ENCODE data around the gene ODF2. TPM values are rescaled to one million over a fixed set of nuclear protein-coding genes. Genes with fewer than 3 reads are reported as not detected.

ODF2 gene
- total and polyA plus RNA-seq, 7 experiments from 2014 or later = 15.7 to 52.8 (median 29.0) TPM

GRCh38 chr9:128546504-128546903, 90.7 kb downstream of the ODF2 start:
- no peak overlapping the region for H3K4me3 Mint-ChIP-seq
- H3K4me1 ChIP-seq (ENCODE audit: control insufficient read depth in 2 of 2, insufficient read depth in 2 of 2, low read length in 2 of 2) = peaks cover 10% of the 10 kb centered on the region in 2 donors
- ATAC-seq (no peak), DNase-seq (no peak)
- H3K4me3 ChIP-seq (ENCODE audit: low read length) = no peak overlapping the region
- peaks cover 2 to 29% (median 21%) of the 10 kb centered on the region in 7 donors for H3K4me1 Mint-ChIP-seq
- no peak overlapping the region for H3K27ac ChIP-seq (ENCODE audit: low read depth, low read length)
- intact Hi-C loops (cut with micrococcal nuclease) = loop anchor here in 1 of 2 donors (5.0 kb wide), 1 partner anchor 566 kb away; the partner anchor contains the start of genes CRAT and PTPA
- H3K27me3 ChIP-seq (ENCODE audit: control insufficient read depth in 2 of 2, insufficient read depth in 2 of 2, low read length in 2 of 2) = no peaks in the 10 kb centered on the region
- ChIA-PET CTCF (no interaction called here), POLR2A (interaction anchor here (0.9 kb wide), 1 partner anchor 45 kb away, joined by 4 read pairs; no protein-coding TSS in a partner anchor)
- peaks cover 0 to 10% (median 5%) of the 10 kb centered on the region in 3 experiments for H3K36me3 ChIP-seq (ENCODE audit: control insufficient read depth in 2 of 3, insufficient read depth in 3 of 3, low read length in 3 of 3)
- H3K36me3 Mint-ChIP-seq = peaks cover 0 to 9% (median 8%) of the 10 kb centered on the region in 5 donors
- no peaks in the 10 kb centered on the region for H3K9me3 Mint-ChIP-seq
- H3K27ac Mint-ChIP-seq = no peak overlapping the region
- no peaks in the 10 kb centered on the region for H3K27me3 Mint-ChIP-seq
- no peaks in the 10 kb centered on the region for H3K9me3 ChIP-seq (ENCODE audit: control insufficient read depth in 2 of 3, low read length in 3 of 3)

- POLR2A ChIA-PET = no interaction called here
Observed at GRCh38 chr9:128548876-128549275, 93.1 kb downstream of the ODF2 start.

GRCh38 chr9:128550226-128550625, 94.4 kb downstream of the ODF2 start:
- Mint-ChIP-seq H3K9me3 (no peaks in the 10 kb centered on the region), H3K36me3 (no peaks in the 10 kb centered on the region), H3K27me3 (no peaks in the 10 kb centered on the region), H3K4me1 (peaks cover 7 to 34% (median 26%) of the 10 kb centered on the region in 7 donors), H3K4me3 (peak overlapping the region in 8 of 10 donors; percentile 39 to 94 (median 62)), H3K27ac (peak overlapping the region; percentile 45 to 98 (median 97))
- intact Hi-C loops (cut with micrococcal nuclease) = loop anchor here (5.0 kb wide), 5 partner anchors 37 to 352 kb away; partner anchors contain the start of genes COQ4 (in 1 of the 2), SET (in 1 of the 2) and TRUB2 (in 1 of the 2)
- ATAC-seq = no peak
- no peaks in the 10 kb centered on the region for H3K36me3 ChIP-seq (ENCODE audit: control insufficient read depth in 2 of 3, insufficient read depth in 3 of 3, low read length in 3 of 3)
- peak overlapping the region; percentile 94 for H3K27ac ChIP-seq (ENCODE audit: low read depth, low read length)
- no peaks in the 10 kb centered on the region for H3K9me3 ChIP-seq (ENCODE audit: control insufficient read depth in 2 of 3, low read length in 3 of 3)
- ChIA-PET CTCF (interaction anchor here (0.8 kb wide), 1 partner anchor 9 kb away, joined by 3 read pairs; no protein-coding TSS in a partner anchor), POLR2A (interaction anchor here (0.6 to 5.3 kb wide), 15 partner anchors 9 to 300 kb away, joined by 3 to 53 read pairs (median 4); partner anchors contain the start of genes GLE1 and URM1)
- H3K27me3 ChIP-seq (ENCODE audit: control insufficient read depth in 2 of 2, insufficient read depth in 2 of 2, low read length in 2 of 2) = no peaks in the 10 kb centered on the region
- peak in 2 of 9 donors; percentile 2 to 61 for DNase-seq
- H3K4me3 ChIP-seq (ENCODE audit: low read length) = no peak overlapping the region
- peaks cover 26 to 28% of the 10 kb centered on the region in 2 donors for H3K4me1 ChIP-seq (ENCODE audit: control insufficient read depth in 2 of 2, insufficient read depth in 2 of 2, low read length in 2 of 2)

More at GRCh38 chr9:128548876-128549275, 93.1 kb downstream of the ODF2 start:
- Histone ChIP-seq H3K4me3 (ENCODE audit: low read length) (no peak overlapping the region), H3K27me3 (ENCODE audit: control insufficient read depth in 2 of 2, insufficient read depth in 2 of 2, low read length in 2 of 2) (no peaks in the 10 kb centered on the region), H3K27ac (ENCODE audit: low read depth, low read length) (no peak overlapping the region), H3K9me3 (ENCODE audit: control insufficient read depth in 2 of 3, low read length in 3 of 3) (no peaks in the 10 kb centered on the region), H3K36me3 (ENCODE audit: control insufficient read depth in 2 of 3, insufficient read depth in 3 of 3, low read length in 3 of 3) (no peaks in the 10 kb centered on the region), H3K4me1 (ENCODE audit: control insufficient read depth in 2 of 2, insufficient read depth in 2 of 2, low read length in 2 of 2) (peaks cover 14 to 15% of the 10 kb centered on the region in 2 donors)
- H3K36me3 Mint-ChIP-seq = peaks cover 0 to 1% (median 0%) of the 10 kb centered on the region in 5 donors
- CTCF ChIA-PET = no interaction called here
- intact Hi-C loops (cut with micrococcal nuclease) = loop anchor here in 1 of 2 donors (5.0 kb wide), 1 partner anchor 563 kb away; the partner anchor contains the start of genes CRAT and PTPA
- H3K9me3 Mint-ChIP-seq = no peaks in the 10 kb centered on the region
- peaks cover 7 to 34% (median 26%) of the 10 kb centered on the region in 7 donors for H3K4me1 Mint-ChIP-seq
- peak overlapping the region in 2 of 9 donors; percentile 40 to 82 for H3K27ac Mint-ChIP-seq
- H3K4me3 Mint-ChIP-seq = no peak overlapping the region
- DNase-seq = no peak
- H3K27me3 Mint-ChIP-seq = no peaks in the 10 kb centered on the region
- ATAC-seq = no peak

Other genes starting within 250 kb of the ODF2 start
- gene GOLGA2, start 180.0 kb upstream of the ODF2 start, total RNA-seq = 10 to 100 TPM; 56.5 to 76.6 (median 70.6) TPM
- 1 to 10 TPM; 6.0 to 7.4 TPM for gene GOLGA2, start 180.0 kb upstream of the ODF2 start, polyA plus RNA-seq
- gene SWI5, start 179.7 kb upstream of the ODF2 start, total RNA-seq = 10 to 100 TPM in 2 of 5 experiments, 1 to 10 TPM in 3; 8.7 to 17.4 (median 9.8) TPM
- 10 to 100 TPM; 34.6 to 36.6 TPM for gene SWI5, start 179.7 kb upstream of the ODF2 start, polyA plus RNA-seq
- 10 to 100 TPM; 11.5 to 27.2 (median 21.6) TPM for gene TRUB2, start 133.6 kb upstream of the ODF2 start, total RNA-seq
- 10 to 100 TPM; 19.8 to 26.3 TPM for gene TRUB2, start 133.6 kb upstream of the ODF2 start, polyA plus RNA-seq
- 10 to 100 TPM; 32.9 to 47.2 (median 42.4) TPM for gene COQ4, start 133.2 kb upstream of the ODF2 start, total RNA-seq
- gene COQ4, start 133.2 kb upstream of the ODF2 start, polyA plus RNA-seq = 10 to 100 TPM; 29.6 to 30.3 TPM
- 10 to 100 TPM in 4 of 5 experiments, 1 to 10 TPM in 1; 6.4 to 20.1 (median 12.1) TPM for gene SLC27A4, start 115.5 kb upstream of the ODF2 start, total RNA-seq
- 1 to 10 TPM; 6.1 to 7.3 TPM for gene SLC27A4, start 115.5 kb upstream of the ODF2 start, polyA plus RNA-seq
- gene URM1, start 84.6 kb upstream of the ODF2 start, total RNA-seq = 10 to 100 TPM; 32.3 to 72.4 (median 47.5) TPM
- gene URM1, start 84.6 kb upstream of the ODF2 start, polyA plus RNA-seq = 10 to 100 TPM; 49.9 to 50.0 TPM
- gene CERCAM, start 35.1 kb upstream of the ODF2 start, total RNA-seq = 1 to 10 TPM in 1 of 5 experiments, under 1 TPM in 4; 0.19 to 2.2 (median 0.77) TPM
- gene CERCAM, start 35.1 kb upstream of the ODF2 start, polyA plus RNA-seq = under 1 TPM; 0.15 to 0.54 TPM
- 10 to 100 TPM; 14.2 to 46.5 (median 30.5) TPM for gene GLE1, start 48.7 kb downstream of the ODF2 start, total RNA-seq
- 10 to 100 TPM; 21.2 to 34.5 TPM for gene GLE1, start 48.7 kb downstream of the ODF2 start, polyA plus RNA-seq
- gene SPTAN1, start 96.6 kb downstream of the ODF2 start, total RNA-seq = 100 to 1,000 TPM; 336 to 433 (median 375) TPM
- 100 to 1,000 TPM in 1 of 2 donors, 10 to 100 TPM in 1; 46.6 to 156 TPM for gene SPTAN1, start 96.6 kb downstream of the ODF2 start, polyA plus RNA-seq
- gene DYNC2I2, start 200.8 kb downstream of the ODF2 start, total RNA-seq = 10 to 100 TPM in 1 of 5 experiments, 1 to 10 TPM in 4; 2.5 to 41.7 (median 3.8) TPM
- gene DYNC2I2, start 200.8 kb downstream of the ODF2 start, polyA plus RNA-seq = 1 to 10 TPM; 1.4 to 2.5 TPM
- 100 to 1,000 TPM; 222 to 488 (median 270) TPM for gene SET, start 233.2 kb downstream of the ODF2 start, total RNA-seq
- 100 to 1,000 TPM; 133 to 200 TPM for gene SET, start 233.2 kb downstream of the ODF2 start, polyA plus RNA-seq
- 10 to 100 TPM in 1 of 5 experiments, 1 to 10 TPM in 4; 1.1 to 11.7 (median 1.6) TPM for gene PKN3, start 246.5 kb downstream of the ODF2 start, total RNA-seq
- 1 to 10 TPM in 1 of 2 donors, under 1 TPM in 1; 0.93 to 1.1 TPM for gene PKN3, start 246.5 kb downstream of the ODF2 start, polyA plus RNA-seq

All from naive thymus-derived CD4-positive, alpha-beta T cell (primary cell).